Fibroblast of villous mesenchyme (primary cell): Measurements from ENCODE around the gene GLB1L3. TPM values are rescaled to one million over a fixed set of nuclear protein-coding genes. Genes with fewer than 3 reads are reported as not detected.
"Not testable (repeated sequence)": the region's sequence is repeated elsewhere in the genome, so short reads cannot be mapped to it uniquely, and the experiment has no call there.

ENCODE experiments used
- DNase-seq: peaks from one replicate; pipeline ENCODE4 v3.0.0-alpha.2; 2010; ENCODE audit warnings: low read depth
- H3K4me3 ChIP-seq: 2 replicates; pipeline ENCODE4 v1.5.1; 2011; ENCODE audit warnings: low read depth, mild to moderate bottlenecking, low read length
- total RNA-seq: library from RNA; depleted of rRNA; stranded (reverse); fragments of >200 nt; gene quantifications from 2 replicates; pipeline ENCODE4 v1.2.3, GENCODE V29; 2012
- TF ChIP-seq, protein P1 (sequence below): IDR thresholded peaks from 2 replicates; pipeline ENCODE4 v1.5.1; 2012; ENCODE audit warnings: low read depth, mild to moderate bottlenecking, low read length; ENCODE audit not compliant: insufficient read depth

GLB1L3 gene
- total RNA-seq, 1 donor, result not detected

DNA sequence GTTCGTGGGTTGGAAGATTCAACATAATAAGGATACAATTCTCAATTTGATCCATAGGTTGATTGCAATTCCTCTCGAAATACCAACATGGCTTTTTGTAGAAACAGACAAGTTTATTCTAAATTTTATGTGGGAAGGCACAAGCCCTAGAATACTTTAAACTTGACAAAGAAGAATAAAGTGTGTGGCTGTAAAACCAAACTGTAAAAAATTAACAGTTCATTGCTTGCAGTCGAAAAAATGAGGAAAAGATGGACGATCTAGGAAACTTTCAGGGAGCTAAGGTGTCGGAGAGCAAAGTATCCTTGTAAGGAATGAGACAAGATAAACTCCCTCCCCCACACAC lies 1.0 kb upstream of the GLB1L3 start:
- TF ChIP-seq, protein P1, sequence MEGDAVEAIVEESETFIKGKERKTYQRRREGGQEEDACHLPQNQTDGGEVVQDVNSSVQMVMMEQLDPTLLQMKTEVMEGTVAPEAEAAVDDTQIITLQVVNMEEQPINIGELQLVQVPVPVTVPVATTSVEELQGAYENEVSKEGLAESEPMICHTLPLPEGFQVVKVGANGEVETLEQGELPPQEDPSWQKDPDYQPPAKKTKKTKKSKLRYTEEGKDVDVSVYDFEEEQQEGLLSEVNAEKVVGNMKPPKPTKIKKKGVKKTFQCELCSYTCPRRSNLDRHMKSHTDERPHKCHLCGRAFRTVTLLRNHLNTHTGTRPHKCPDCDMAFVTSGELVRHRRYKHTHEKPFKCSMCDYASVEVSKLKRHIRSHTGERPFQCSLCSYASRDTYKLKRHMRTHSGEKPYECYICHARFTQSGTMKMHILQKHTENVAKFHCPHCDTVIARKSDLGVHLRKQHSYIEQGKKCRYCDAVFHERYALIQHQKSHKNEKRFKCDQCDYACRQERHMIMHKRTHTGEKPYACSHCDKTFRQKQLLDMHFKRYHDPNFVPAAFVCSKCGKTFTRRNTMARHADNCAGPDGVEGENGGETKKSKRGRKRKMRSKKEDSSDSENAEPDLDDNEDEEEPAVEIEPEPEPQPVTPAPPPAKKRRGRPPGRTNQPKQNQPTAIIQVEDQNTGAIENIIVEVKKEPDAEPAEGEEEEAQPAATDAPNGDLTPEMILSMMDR, result no peak
- DNase-seq, result no peak

DNA sequence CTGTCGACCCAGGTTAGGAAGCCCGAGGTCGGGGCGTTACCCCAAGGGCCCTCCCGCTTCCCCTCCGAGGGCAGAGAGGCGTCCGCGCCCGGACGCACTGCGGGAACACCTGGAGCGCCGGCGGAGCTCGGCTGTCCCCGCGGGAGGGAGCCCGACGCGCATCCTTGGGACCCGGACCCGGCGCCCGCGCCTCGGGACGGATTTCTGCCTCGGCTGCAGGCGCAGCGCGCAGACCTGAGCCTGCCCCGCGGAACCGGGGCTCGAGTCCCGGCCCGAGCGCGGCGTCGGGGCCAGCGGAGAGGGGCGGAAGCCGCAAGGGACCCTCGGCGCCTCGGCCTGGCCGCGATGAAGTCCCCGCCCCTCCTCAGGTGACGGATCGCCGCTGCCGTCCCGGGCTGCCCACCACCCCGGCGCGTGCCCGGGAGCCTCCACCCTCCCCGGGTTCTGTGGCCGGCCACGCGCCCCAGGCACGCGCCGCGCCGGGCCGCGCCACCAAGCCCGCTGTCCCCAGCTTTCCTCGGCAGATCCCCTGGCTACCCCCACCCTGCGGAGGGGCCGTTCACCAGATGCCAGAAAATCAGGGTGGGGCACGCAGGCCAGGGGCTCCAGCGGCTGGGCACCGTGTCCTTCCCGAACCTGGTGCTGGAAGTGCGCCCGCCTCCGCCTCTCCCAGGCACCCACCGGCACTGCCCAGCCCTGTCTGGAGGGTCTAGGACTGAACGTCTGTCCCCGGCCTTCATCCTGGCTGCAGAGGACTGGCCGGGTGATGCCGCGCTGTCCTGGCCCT lies 410 bp downstream of the GLB1L3 start:
- TF ChIP-seq, protein P1, result no peak
- no peak for DNase-seq
- peak overlapping the region; percentile 30 for H3K4me3 ChIP-seq

More for the DNA sequence above, 1.0 kb upstream of the GLB1L3 start:
- H3K4me3 ChIP-seq, result no peak overlapping the region

DNA sequence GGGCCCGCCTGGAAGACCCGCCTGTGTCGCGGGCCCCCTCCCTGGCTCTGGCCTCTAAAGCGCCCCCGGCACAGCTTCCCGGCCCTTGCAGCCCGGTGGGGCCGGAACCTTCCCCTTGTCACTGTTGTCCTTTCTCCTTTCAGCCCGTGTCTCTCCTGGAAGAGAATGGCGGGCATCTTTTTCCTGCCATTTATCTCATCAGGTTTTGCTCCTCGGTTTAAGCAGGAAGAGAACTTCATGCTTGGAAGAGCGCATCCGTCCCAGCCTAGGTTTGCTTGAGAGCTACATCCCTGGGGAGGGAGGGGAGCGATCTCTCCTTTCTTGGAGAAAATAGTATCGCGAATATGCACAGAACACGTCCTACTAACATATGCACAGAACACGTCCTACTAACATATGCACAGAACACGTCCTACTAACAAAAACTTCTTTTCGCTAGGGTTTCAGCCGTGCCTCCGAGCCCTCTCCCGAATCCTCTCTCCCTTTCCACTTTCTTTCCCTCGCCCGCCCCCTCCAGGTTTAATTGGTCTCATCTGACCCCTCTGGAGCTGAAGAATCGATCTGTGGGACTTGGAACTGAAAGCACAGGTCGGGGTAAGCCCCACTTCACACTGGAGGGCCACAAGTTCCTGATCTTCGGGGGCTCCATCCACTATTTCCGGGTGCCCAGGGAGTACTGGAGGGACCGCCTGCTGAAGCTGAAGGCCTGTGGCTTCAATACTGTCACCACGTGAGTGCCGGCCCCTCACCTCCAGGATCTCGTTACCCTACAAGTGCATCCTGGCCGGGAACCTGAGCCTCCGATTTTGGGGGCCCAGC lies 1.2 kb downstream of the GLB1L3 start:
- no peak for DNase-seq
- TF ChIP-seq, protein P1, result no peak
- no peak overlapping the region for H3K4me3 ChIP-seq

DNA sequence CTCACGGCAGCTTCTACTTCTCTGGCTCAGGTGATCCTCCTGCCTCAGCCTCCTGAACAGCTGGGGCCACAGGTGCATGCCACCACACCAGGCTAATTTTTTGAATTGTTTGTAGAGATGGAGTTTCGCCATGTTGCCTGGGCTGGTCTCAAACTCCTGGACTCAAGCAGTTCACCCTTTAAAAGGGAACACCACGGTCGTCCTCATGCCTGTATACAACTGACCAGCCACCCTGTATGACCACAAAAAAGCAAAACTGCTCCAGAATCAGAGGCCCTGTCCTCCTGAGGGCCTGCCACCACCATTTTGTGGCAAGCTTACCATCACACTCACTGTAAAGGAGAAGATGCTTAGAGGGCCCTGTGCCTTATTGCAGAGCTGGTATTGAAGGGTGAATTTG lies 2.2 kb downstream of the GLB1L3 start:
- TF ChIP-seq, protein P1, result no peak
- DNase-seq, result no peak
- no peak overlapping the region for H3K4me3 ChIP-seq

DNA sequence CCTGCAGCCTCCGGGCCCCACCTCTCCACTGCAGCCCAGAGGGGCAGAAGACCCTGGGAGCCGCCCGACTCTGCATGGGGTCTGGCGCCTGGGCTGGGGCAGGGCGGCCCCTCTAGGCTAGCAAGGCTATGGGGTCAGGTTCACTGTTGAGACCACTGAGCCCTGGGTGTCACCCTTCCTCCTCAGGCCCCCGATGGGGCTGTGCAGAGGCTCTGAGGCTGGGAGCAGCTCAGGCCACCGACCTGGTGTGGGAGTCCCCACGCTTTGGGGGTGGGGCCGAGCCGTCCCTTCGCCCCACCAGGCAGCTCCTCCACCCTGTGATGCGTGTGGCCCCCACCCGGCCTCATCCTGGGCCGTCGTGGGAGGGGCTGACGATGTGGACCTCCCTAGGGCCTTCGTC lies 5.5 kb downstream of the GLB1L3 start:
- not testable (repeated sequence) for H3K4me3 ChIP-seq, DNase-seq

DNA sequence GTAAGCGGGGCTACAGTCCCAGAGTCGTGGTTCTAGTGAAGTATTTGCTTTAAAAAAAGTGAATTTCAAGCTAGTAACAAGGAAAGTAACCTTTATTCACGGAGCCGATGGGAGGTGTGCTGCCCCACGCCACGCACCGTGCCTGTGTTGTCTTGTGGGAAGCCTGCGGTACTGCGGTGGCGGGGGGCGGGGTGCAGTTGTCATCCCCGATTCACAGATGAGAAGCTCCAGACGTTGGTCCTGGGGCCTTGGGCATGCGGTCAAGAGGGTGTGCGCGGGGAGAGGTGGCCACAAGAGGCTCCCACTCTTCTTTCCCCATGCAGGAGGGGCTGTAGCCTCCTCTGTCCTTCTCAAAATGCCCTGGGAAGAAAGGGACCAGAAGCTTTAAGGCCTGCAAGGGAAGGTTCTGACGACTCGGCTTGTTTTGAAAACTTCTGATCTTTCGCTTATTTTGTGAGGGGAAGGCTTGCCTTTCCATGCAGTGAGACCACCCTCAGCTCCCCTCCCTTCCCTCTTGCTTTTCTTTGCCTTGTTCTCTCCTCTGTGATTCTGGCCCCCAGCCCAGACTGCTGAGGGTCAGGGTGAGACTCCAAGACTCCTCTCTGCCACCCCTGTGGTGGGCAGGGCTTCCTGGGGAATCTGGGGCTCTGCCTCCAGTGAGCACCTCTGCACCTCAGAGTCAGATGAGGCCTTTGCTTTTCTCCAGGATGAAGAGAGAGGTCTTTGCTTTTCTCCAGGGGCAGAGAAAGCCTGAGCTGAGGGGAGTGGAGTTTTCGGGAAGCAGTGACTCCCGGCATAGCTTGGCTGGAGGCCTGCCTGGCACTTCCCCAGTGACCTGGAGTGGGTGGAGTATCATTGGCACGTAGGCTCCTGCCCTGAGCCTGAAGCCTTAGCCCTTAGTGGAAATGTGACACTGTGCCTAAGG lies 6.2 kb downstream of the GLB1L3 start:
- no peak for DNase-seq
- TF ChIP-seq, protein P1, result no peak
- no peak overlapping the region for H3K4me3 ChIP-seq
